Measurements from ENCODE around the gene JMJD8. TPM values are rescaled to one million over a fixed set of nuclear protein-coding genes. Genes with fewer than 3 reads are reported as not detected.

JMJD8 gene
- polyA plus RNA-seq, 4 donors = 23.0 to 46.2 (median 31.9) TPM

DNA sequence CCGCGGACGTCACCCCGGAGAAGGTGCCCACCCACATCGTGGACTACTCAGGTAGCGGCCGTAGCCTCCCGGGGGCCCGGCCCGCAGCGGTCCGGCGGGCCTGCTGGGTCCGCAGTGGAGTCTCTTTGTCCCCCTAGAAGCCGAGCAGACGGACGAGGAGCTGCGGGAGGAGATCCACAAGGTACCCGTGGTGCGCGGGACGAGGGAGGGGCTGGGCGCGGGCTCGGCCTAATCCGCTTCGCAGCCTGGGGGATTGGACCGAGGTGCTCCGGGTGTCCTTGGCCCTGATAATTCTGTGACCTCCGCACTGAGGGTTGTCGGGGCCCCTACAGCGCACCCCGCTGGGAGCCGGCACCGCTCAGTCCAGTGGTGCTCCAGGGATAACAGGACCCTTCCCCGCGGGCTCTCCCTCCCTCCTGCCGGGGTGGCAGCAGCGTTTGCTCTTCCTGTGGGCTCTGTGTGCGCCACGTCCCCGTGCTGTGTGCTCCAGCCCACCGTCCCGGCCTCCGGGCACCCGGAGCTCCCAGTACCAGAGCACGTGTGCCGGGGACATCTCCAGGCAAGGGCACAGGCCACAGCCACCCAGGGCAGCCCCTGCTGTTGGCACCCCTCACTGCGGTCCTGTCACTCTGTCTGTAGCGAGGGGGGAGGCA lies 15.5 kb downstream of the JMJD8 start:
- no peaks in the 10 kb centered on the region for H3K9me3 ChIP-seq (ENCODE audit: control insufficient read depth in 2 of 2, insufficient read depth in 1 of 2, low read depth in 1 of 2, low read length in 1 of 2)
- WGBS, 3 donors = 5 to 6% (median 5%) methylated on average over 35 to 50 of the region's 50 CpGs
- DNase-seq (peak in 1 of 2 donors; percentile 39), FAIRE-seq (no peak)
- peaks cover 15 to 78% (median 21%) of the 10 kb centered on the region in 3 donors for H3K36me3 ChIP-seq (ENCODE audit: control insufficient read depth in 3 of 3, insufficient read depth in 2 of 3, low read depth in 1 of 3, low read length in 3 of 3)
- H3K4me3 ChIP-seq (ENCODE audit: low read depth in 1 of 3, low read length in 3 of 3) = peak overlapping the region; percentile 87 to 95 (median 94)
- H3K27ac ChIP-seq (ENCODE audit: low read depth in 1 of 3, low read length in 2 of 3) = peak overlapping the region; percentile 22 to 71 (median 61)
- no peaks in the 10 kb centered on the region for H3K27me3 ChIP-seq (ENCODE audit: control insufficient read depth in 3 of 3, insufficient read depth in 3 of 3, low read length in 3 of 3)
- H3K4me1 ChIP-seq (ENCODE audit: control insufficient read depth in 3 of 3, insufficient read depth in 2 of 3, low read depth in 1 of 3, low read length in 2 of 3) = peaks cover 0 to 10% (median 0%) of the 10 kb centered on the region in 3 donors

DNA sequence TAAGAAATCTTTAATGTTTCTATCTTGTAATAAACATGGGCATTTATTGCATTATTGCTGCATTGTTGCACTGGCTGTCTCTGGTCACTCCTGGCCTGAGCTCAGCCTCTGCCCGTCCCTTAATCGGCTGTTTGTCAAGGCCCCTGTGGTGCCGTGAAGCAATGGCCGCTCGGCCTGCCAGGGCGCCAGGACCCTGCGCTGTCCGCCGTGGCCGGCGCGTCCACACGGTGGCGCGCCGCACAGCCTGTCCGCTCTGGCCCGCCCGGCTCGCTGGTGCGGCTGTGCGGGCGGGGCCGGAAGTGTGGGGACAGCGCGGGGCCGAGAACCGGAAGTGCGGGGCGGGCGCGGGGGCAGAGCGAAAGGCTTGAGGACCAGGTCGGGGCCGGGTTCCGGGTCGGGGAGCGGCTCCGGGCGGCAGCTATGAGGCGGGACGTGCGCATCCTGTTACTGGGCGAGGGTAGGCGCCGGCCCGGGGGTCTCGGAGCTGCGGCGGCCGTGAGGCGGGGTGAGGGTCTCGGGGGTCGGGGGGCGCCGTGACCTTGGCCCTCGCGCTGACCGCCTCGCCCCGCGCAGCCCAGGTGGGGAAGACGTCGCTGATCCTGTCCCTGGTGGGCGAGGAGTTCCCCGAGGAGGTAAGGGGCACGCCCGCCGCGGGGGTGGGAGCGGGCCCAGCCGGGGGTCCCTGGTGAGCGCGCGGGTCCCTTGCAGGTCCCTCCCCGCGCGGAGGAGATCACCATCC lies 16.2 kb downstream of the JMJD8 start, which contains the start of gene RHOT2:
Gene RHOT2 (plus strand): TSS at position 353 of the 739 bp plus-strand sequence. CDS start 68 bp downstream, at position 421.
- Histone ChIP-seq H3K4me1 (ENCODE audit: control insufficient read depth in 3 of 3, insufficient read depth in 2 of 3, low read depth in 1 of 3, low read length in 2 of 3) (peaks cover 0 to 10% (median 0%) of the 10 kb centered on the region in 3 donors), H3K9me3 (ENCODE audit: control insufficient read depth in 2 of 2, insufficient read depth in 1 of 2, low read depth in 1 of 2, low read length in 1 of 2) (no peaks in the 10 kb centered on the region), H3K4me3 (ENCODE audit: low read depth in 1 of 3, low read length in 3 of 3) (peak within 1 kb of the TSS; percentile 87 to 95 (median 94)), H3K27me3 (ENCODE audit: control insufficient read depth in 3 of 3, insufficient read depth in 3 of 3, low read length in 3 of 3) (no peaks in the 10 kb centered on the region), H3K36me3 (ENCODE audit: control insufficient read depth in 3 of 3, insufficient read depth in 2 of 3, low read depth in 1 of 3, low read length in 3 of 3) (peaks cover 15 to 77% (median 19%) of the 10 kb centered on the region in 3 donors), H3K27ac (ENCODE audit: low read depth in 1 of 3, low read length in 2 of 3) (peak within 1 kb of the TSS; percentile 48 to 71 (median 61))
- DNase-seq (peak; percentile 92 to 96), FAIRE-seq (no peak)
- 0 to 1% (median 0%) methylated on average over 53 to 78 of the region's 78 CpGs for WGBS, 3 donors

DNA sequence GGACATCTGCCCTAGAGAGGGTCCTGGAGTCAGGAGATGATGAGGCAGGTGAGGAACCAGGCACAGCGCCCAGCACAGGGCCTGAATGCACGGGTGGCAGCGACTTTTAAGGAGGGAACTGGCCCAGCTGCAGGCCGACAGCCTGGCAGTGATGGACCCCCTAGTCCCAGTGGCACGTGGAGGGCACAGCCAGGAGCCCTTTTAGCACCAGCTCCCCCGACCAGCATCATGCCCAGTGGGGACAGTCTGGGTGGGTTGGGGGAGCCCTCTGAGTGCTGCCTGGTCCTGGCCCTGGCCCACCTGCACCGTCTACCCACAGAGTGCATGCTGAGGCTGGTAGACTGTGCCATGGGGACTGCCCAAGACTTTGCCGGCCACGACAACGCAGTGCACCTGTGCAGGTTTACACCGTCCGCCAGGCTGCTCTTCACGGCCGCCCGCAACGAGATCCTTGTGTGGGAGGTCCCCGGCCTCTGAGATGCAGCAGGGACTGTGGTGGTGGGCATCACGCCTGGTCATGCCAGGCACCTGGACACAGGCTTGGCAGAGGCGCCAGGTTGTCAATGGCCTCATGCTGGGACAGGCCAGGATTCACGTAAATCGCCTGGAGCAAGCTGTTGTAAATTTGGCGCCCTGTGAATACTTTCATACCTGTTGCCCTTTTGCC lies 16.9 kb downstream of the JMJD8 start:
- Histone ChIP-seq H3K36me3 (ENCODE audit: control insufficient read depth in 3 of 3, insufficient read depth in 2 of 3, low read depth in 1 of 3, low read length in 3 of 3) (peaks cover 12 to 77% (median 15%) of the 10 kb centered on the region in 3 donors), H3K4me1 (ENCODE audit: control insufficient read depth in 3 of 3, insufficient read depth in 2 of 3, low read depth in 1 of 3, low read length in 2 of 3) (peaks cover 0 to 10% (median 0%) of the 10 kb centered on the region in 3 donors), H3K9me3 (ENCODE audit: control insufficient read depth in 2 of 2, insufficient read depth in 1 of 2, low read depth in 1 of 2, low read length in 1 of 2) (no peaks in the 10 kb centered on the region), H3K4me3 (ENCODE audit: low read depth in 1 of 3, low read length in 3 of 3) (no peak overlapping the region), H3K27me3 (ENCODE audit: control insufficient read depth in 3 of 3, insufficient read depth in 3 of 3, low read length in 3 of 3) (no peaks in the 10 kb centered on the region), H3K27ac (ENCODE audit: low read depth in 1 of 3, low read length in 2 of 3) (peak overlapping the region in 1 of 3 donors; percentile 48)
- DNase-seq = no peak
- no peak for FAIRE-seq
- 78 to 85% (median 78%) methylated on average over 22 of the region's 22 CpGs for WGBS, 3 donors

DNA sequence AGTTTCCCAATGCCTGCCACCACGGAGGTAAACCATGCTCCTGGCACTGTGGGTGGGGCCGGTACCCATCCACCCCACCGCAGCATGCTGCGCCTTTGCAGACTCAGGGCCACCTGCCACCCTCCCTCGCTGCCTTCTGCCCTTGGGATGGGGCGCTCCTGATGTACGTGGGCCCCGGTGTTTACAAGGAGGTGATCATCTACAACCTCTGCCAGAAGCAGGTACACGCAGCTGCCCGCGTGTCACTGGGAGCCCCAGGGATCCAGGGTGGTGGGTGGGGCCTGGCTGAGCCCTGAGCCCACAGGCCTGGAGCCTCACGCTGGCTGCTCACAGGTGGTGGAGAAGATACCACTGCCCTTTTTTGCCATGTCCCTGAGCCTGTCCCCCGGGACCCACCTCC lies 17.6 kb downstream of the JMJD8 start:
- H3K4me3 ChIP-seq (ENCODE audit: low read depth in 1 of 3, low read length in 3 of 3) = no peak overlapping the region
- no peaks in the 10 kb centered on the region for H3K9me3 ChIP-seq (ENCODE audit: control insufficient read depth in 2 of 2, insufficient read depth in 1 of 2, low read depth in 1 of 2, low read length in 1 of 2)
- DNase-seq (no peak), FAIRE-seq (no peak)
- peaks cover 5 to 77% (median 8%) of the 10 kb centered on the region in 3 donors for H3K36me3 ChIP-seq (ENCODE audit: control insufficient read depth in 3 of 3, insufficient read depth in 2 of 3, low read depth in 1 of 3, low read length in 3 of 3)
- peaks cover 0 to 16% (median 0%) of the 10 kb centered on the region in 3 donors for H3K4me1 ChIP-seq (ENCODE audit: control insufficient read depth in 3 of 3, insufficient read depth in 2 of 3, low read depth in 1 of 3, low read length in 2 of 3)
- H3K27ac ChIP-seq (ENCODE audit: low read depth in 1 of 3, low read length in 2 of 3) = no peak overlapping the region
- no peaks in the 10 kb centered on the region for H3K27me3 ChIP-seq (ENCODE audit: control insufficient read depth in 3 of 3, insufficient read depth in 3 of 3, low read length in 3 of 3)
- WGBS, 3 donors = 88 to 92% (median 91%) methylated on average over 13 of the region's 13 CpGs

DNA sequence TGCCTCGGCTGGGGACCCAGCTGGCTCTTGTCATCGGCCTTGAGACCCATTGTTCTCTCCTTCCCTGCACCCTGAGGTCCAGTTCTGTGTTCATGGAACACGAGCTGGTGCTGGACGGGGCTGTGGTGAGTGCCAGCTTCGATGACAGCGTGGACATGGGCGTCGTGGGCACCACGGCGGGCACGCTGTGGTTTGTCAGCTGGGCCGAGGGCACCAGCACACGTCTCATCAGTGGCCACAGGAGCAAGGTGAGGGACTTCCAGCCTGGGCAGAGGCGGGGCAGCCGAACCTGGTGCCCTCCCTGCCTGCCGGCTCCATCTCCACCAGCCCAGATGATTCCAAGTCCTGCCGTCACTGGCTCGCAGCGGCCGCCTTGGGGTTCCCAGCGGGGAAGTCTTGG lies 21.5 kb downstream of the JMJD8 start:
- 94 to 95% (median 94%) methylated on average over 20 to 21 of the region's 21 CpGs for WGBS, 3 donors
- DNase-seq (no peak), FAIRE-seq (no peak)
- H3K9me3 ChIP-seq (ENCODE audit: control insufficient read depth in 2 of 2, insufficient read depth in 1 of 2, low read depth in 1 of 2, low read length in 1 of 2) = no peaks in the 10 kb centered on the region
- no peak overlapping the region for H3K4me3 ChIP-seq (ENCODE audit: low read depth in 1 of 3, low read length in 3 of 3)
- peaks cover 0 to 20% (median 0%) of the 10 kb centered on the region in 3 donors for H3K4me1 ChIP-seq (ENCODE audit: control insufficient read depth in 3 of 3, insufficient read depth in 2 of 3, low read depth in 1 of 3, low read length in 2 of 3)
- H3K36me3 ChIP-seq (ENCODE audit: control insufficient read depth in 3 of 3, insufficient read depth in 2 of 3, low read depth in 1 of 3, low read length in 3 of 3) = peaks cover 0 to 77% (median 0%) of the 10 kb centered on the region in 3 donors
- H3K27ac ChIP-seq (ENCODE audit: low read depth in 1 of 3, low read length in 2 of 3) = no peak overlapping the region
- no peaks in the 10 kb centered on the region for H3K27me3 ChIP-seq (ENCODE audit: control insufficient read depth in 3 of 3, insufficient read depth in 3 of 3, low read length in 3 of 3)

DNA sequence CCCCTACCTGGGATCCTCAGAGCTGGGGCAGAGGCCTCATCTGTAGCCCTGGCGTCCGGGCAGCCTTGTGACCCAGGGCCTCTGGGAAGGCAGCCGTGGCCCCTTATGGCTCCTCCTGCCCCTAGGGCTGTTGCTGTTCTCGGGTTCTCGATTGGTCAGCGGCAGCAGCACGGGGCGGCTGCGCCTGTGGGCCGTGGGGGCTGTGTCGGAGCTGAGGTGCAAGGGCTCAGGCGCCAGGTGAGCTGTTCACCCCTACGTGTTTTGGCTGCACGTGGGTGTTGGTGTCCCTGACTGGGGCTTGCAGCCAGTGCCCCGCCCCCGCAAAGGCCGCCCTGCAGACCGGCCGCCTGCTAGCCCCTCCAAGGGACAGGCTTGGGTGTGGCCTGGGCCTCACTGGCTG lies 22.0 kb downstream of the JMJD8 start:
- WGBS, 3 donors = 90 to 94% (median 92%) methylated on average over 15 to 19 of the region's 19 CpGs
- H3K4me3 ChIP-seq (ENCODE audit: low read depth in 1 of 3, low read length in 3 of 3) = no peak overlapping the region
- H3K9me3 ChIP-seq (ENCODE audit: control insufficient read depth in 2 of 2, insufficient read depth in 1 of 2, low read depth in 1 of 2, low read length in 1 of 2) = no peaks in the 10 kb centered on the region
- H3K36me3 ChIP-seq (ENCODE audit: control insufficient read depth in 3 of 3, insufficient read depth in 2 of 3, low read depth in 1 of 3, low read length in 3 of 3) = peaks cover 0 to 77% (median 0%) of the 10 kb centered on the region in 3 donors
- H3K27ac ChIP-seq (ENCODE audit: low read depth in 1 of 3, low read length in 2 of 3) = no peak overlapping the region
- H3K27me3 ChIP-seq (ENCODE audit: control insufficient read depth in 3 of 3, insufficient read depth in 3 of 3, low read length in 3 of 3) = no peaks in the 10 kb centered on the region
- DNase-seq (no peak), FAIRE-seq (no peak)
- H3K4me1 ChIP-seq (ENCODE audit: control insufficient read depth in 3 of 3, insufficient read depth in 2 of 3, low read depth in 1 of 3, low read length in 2 of 3) = peaks cover 0 to 17% (median 0%) of the 10 kb centered on the region in 3 donors

DNA sequence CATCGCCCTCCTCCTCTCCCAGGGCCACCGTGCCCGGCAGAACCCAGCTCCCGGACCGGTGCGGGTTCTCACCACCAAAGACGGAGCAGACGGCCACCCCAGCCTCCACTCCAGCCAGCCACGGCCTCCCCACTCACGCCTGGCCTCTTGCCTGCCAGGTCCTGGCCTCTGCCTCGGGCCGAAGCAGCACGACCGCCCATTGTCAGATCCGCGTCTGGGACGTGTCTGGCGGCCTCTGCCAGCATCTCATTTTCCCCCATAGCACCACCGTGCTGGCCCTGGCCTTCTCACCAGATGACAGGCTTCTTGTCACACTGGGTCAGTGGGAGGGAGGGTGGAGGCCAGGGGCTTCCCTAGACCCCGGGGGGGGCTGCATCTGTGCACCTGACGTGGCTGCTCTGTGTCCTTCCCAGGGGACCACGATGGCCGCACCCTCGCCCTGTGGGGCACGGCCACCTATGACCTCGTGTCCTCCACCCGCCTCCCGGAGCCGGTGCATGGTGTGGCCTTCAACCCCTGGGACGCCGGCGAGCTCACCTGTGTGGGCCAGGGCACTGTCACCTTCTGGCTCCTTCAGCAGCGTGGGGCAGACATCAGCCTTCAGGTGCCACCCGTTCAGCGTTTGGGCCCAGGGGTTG lies 22.8 kb downstream of the JMJD8 start:
- Histone ChIP-seq H3K9me3 (ENCODE audit: control insufficient read depth in 2 of 2, insufficient read depth in 1 of 2, low read depth in 1 of 2, low read length in 1 of 2) (no peaks in the 10 kb centered on the region), H3K4me3 (ENCODE audit: low read depth in 1 of 3, low read length in 3 of 3) (no peak overlapping the region), H3K27ac (ENCODE audit: low read depth in 1 of 3, low read length in 2 of 3) (peak overlapping the region in 2 of 3 donors; percentile 14 to 35), H3K27me3 (ENCODE audit: control insufficient read depth in 3 of 3, insufficient read depth in 3 of 3, low read length in 3 of 3) (no peaks in the 10 kb centered on the region), H3K36me3 (ENCODE audit: control insufficient read depth in 3 of 3, insufficient read depth in 2 of 3, low read depth in 1 of 3, low read length in 3 of 3) (peaks cover 0 to 77% (median 0%) of the 10 kb centered on the region in 3 donors), H3K4me1 (ENCODE audit: control insufficient read depth in 3 of 3, insufficient read depth in 2 of 3, low read depth in 1 of 3, low read length in 2 of 3) (peaks cover 0 to 17% (median 0%) of the 10 kb centered on the region in 3 donors)
- no peak for DNase-seq
- no peak for FAIRE-seq
- WGBS, 3 donors = 51 to 70% (median 67%) methylated on average over 33 to 35 of the region's 35 CpGs
